Activated T-cell treated with anti-CD3 and anti-CD28 coated beads for 48 hours (primary cell): ENCODE measurements around the gene ZNF592.

Source experiments
- DNase-seq: peaks from one replicate; pipeline ENCODE4 v3.0.0-alpha.2; 2020; ENCODE audit warnings: low read depth

ZNF592 gene

DNA sequence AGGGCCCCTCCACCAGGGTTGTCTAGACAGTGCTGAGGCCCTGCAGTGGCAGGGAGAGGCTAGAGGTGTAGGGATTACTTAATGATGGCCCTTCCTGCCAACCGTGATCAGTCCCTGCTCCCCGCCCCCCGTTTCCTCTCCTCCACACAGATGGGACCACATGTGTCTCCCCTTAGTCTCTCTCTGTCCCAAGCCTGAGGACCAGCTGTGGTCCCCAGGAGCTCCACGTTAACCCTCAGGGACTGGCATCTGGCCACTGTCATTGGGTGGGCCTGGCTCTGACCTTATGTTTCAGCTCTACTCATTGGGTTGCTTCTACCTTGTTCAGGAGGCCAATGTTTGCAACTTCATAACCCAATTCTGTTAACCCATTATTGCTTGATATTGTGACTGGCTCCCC is 62.8 kb downstream of the ZNF592 start:
- DNase-seq = no peak

GRCh38 chr15:84811828-84812227 is 63.4 kb downstream of the ZNF592 start:
- DNase-seq = no peak

- no peak for DNase-seq
Measured at GRCh38 chr15:84812842-84813241, 64.5 kb downstream of the ZNF592 start.

GRCh38 chr15:84813435-84813834 is 65.0 kb downstream of the ZNF592 start:
- no peak for DNase-seq

- DNase-seq = no peak
Measured at GRCh38 chr15:84813931-84814330, 65.5 kb downstream of the ZNF592 start.

DNA sequence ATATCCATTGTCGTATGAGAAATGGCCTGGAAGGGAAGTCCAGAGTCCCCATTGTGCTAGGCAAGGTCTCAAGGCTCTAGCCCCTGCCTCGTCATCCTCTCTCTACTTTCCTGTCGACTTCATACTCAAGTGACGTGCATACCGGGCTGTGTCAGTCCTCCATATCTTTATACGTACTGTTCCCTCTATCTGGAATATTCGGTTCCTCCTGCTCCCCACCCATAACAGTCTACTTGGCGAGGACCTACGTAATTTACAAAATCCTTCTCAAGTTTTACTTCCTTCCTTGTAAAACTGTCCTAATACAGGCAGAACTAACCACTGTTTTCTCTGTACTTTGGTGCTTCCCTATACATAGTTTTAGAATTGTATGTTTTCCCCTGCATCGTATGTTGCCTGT is 66.5 kb downstream of the ZNF592 start:
- no peak for DNase-seq

- DNase-seq = no peak
Measured at GRCh38 chr15:84816694-84817465, 68.5 kb downstream of the ZNF592 start, which contains the start of gene ALPK3. Gene ALPK3 (plus strand): TSS chr15:84817356. CDS start chr15:84817453, 97 bp downstream.

GRCh38 chr15:84817466-84818081 is 69.2 kb downstream of the ZNF592 start:
- DNase-seq = no peak

GRCh38 chr15:84818261-84819131 is 70.1 kb downstream of the ZNF592 start:
- no peak for DNase-seq

GRCh38 chr15:84819291-84819768 is 70.9 kb downstream of the ZNF592 start:
- no peak for DNase-seq

GRCh38 chr15:84819791-84820190 is 71.4 kb downstream of the ZNF592 start:
- no peak for DNase-seq

DNA sequence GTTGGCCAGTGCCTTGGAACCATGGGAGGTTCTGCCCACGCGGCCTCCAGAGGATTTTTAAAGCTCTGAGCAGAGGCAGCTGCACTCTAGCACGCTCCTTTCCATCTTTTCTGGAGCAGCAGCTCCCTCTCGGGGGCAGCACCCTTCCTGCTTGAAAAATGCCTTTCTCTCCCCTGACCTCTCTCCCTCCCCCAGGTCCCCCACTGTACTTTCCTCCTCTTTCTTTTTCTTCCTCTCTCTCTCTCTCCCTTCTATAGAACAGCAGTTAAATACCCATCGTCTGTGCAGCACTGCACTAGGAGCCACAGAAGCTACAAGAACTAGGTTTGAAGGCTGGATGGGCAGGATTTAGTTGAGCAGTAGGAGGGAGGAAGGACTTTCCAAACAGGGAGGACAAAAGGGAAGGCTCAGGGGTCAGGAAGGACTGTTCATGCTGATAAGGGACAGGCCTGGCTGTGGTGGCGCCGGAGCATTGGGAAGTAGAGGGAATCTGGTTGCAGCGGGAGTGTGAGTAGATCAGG is 73.2 kb downstream of the ZNF592 start:
- no peak for DNase-seq

- DNase-seq = no peak
Measured at GRCh38 chr15:84822653-84823281, 74.4 kb downstream of the ZNF592 start.

GRCh38 chr15:84823282-84823878 is 75.0 kb downstream of the ZNF592 start:
- DNase-seq = no peak

DNA sequence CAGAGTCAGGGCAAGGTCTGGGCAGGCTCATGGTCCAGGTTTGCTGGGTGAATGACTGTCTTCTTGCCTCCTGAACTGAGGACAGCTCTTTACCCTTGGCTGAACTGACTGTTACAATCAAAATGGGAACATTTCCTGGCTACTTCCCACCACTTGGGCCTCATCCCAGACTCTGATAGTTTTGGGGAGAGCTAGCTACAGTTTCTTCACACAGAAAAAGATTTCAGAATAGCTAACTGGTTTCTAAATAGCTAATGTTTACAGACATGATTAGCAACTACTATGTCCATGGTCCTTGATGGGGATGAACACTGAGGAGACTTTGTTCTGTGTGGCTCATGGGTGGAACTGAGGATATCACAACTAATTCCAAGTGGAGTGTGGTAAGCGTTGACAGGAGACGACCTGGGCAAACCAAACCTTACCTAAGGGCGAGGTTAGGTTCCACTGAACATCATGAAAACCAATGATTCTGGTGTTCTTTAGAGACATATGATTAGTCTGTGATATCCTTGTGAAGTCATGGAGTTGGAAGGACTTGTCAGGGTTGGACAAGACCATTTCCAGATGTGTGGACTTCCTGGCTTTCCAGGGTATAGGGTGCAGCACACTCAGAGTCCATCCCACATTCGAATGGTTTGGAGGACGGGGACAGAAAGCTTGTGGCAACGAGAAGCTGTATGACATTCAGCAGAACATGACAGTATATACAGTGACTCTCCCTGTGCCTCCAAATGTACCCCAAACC is 76.0 kb downstream of the ZNF592 start:
- DNase-seq = no peak

DNA sequence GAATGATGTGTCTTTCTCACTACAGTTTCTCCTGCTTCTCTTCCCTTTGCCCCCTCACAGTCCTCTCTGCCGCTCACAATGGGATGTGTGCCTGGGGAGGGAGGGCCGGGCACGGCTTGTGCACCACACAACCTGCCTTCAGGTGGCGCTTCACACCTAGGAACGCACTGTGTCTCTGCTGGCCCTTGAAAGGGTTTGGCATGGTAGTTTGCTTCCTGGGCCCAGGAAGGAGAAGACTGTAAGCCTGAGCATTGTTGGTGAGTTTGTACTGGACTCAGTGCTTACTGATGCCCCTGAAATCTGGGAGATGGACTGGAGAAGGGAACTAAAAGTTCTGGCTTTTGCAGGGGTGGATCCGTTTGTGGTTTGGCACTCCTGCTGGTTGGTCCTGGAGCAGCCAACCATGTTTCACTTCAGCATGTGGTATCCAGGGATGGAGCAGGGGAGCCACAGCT is 78.0 kb downstream of the ZNF592 start:
- DNase-seq = no peak

DNA sequence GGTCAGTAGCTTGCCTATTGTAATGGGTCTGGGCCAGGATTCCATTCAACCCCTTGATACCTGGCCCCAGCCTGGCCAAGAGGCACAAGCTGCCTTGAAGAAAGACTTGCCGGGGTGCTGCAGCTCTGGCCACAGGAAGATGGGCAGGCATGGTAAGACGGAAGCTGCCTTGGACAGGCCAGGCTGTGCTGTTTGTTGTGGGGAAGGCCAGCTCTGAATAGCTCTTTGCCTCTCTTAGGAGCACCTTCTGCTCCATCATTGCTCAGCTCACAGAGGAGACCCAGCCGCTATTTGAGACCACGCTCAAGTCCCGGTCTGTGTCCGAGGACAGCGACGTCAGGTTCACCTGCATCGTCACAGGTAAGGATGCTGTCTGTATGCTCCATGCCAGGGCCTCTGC is 78.9 kb downstream of the ZNF592 start:
- DNase-seq = no peak

DNA sequence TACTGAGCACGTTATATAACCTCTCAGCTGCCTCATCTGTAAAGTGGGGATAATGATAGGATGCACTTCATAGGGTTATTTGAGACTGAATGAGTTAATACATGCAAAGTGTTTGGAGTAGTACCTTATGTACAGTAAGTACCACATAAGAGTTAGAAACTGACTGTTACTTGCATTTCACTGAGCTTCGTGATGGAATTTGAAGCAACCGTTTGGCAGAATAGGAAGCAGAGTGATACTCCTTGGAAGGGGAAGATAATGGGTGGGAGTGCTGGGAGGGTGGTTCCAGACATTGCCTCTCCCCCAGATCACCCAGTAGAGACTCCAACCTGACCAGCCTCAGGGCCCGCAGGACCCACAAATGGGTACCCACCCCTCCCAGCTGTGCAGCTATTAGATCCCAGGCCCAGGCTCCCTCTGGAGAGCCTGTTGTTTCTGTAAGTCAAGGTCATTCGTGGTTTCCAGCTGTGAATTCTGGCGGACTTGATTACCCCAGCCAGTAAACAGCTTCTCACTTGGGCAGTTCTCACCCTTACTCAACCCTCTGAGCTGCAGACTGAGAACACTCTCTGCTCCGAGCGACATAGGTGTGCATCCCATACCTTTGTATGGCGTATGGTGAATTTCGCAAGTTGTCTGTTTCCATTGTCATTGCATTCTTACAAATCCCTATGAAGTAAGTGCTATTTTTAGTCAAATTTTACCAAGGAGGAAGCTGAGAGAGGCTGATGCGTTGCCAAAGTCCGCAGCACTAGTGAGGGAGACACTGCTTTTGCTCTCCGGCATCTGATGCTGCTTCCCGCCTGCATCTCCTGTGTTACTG is 79.9 kb downstream of the ZNF592 start:
- no peak for DNase-seq

DNA sequence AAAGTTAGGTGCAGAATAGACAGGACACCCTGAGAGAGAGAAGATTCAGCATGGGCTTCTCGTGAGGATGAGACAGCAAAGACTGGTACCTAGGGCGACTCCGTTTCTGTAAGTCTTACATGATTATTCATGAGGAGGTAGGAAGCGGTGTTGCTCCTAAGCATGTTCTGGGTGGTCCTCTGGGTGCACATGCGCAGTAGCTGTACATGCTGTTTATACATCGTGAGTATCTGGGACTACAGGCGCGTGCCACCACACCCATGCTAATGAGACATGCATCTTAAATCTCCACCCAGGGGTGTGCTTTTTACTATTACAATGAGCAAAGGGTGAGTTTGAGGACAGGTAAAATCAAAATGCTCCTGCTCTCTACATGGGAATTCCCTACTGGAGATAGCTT is 81.0 kb downstream of the ZNF592 start:
- no peak for DNase-seq

GRCh38 chr15:84830036-84830435 is 81.6 kb downstream of the ZNF592 start:
- no peak for DNase-seq
